CD4-positive, alpha-beta T cell (primary cell): ENCODE data around the gene CPNE4. TPM values are rescaled to one million over a fixed set of nuclear protein-coding genes. Genes with fewer than 3 reads are reported as not detected.

Experiments
- ATAC-seq: fragments of 200-7000 bp; cut with Tn5 transposase; one replicate; pipeline ENCODE4 v1.10.0; 2022; ENCODE audit warnings: mild to moderate bottlenecking; ENCODE audit not compliant: poor library complexity
- CTCF ChIA-PET: fragments of 350-600 bp; sonication (Branson Sonifier 250); formaldehyde crosslinking; loops from one replicate; lab custom pipeline; 2021; ENCODE audit warnings: antibody characterized with exemption, inconsistent platforms; lab: Charles Lee
- POLR2A ChIA-PET: fragments of 350-600 bp; sonication (Branson Sonifier 250); formaldehyde crosslinking; loops from one replicate; lab custom pipeline; 2021; ENCODE audit warnings: antibody characterized with exemption, inconsistent platforms; lab: Charles Lee
- DNase-seq, 14 experiments: peaks; one replicate each; pipeline ENCODE4 v3.0.0-alpha.2; 2013 to 2020; ENCODE audit warnings: mixed read lengths in 2 of 14
- H3K27ac ChIP-seq, 2 donors: one replicate each; pipeline versions ENCODE4 v1.5.1 to v1.7.0; 2013; ENCODE audit warnings: low read length in 2 of 2, low read depth in 1 of 2, mild to moderate bottlenecking in 1 of 2
- H3K27me3 ChIP-seq, 2 experiments: 1 replicate in 1 of 2; 2 replicates in 1 of 2; pipeline versions ENCODE4 v1.6.1 to v1.7.0; 2013; ENCODE audit warnings: low read length in 2 of 2, control low read depth in 1 of 2, mild to moderate bottlenecking in 1 of 2, moderate library complexity in 1 of 2; ENCODE audit not compliant: insufficient read depth in 2 of 2, control insufficient read depth in 1 of 2
- H3K36me3 ChIP-seq: one replicate; pipeline ENCODE4 v1.6.1; 2013; ENCODE audit warnings: low read length, control low read depth; ENCODE audit not compliant: insufficient read depth
- H3K4me1 ChIP-seq: one replicate; pipeline ENCODE4 v1.6.1; 2013; ENCODE audit warnings: low read length, control low read depth; ENCODE audit not compliant: insufficient read depth
- H3K4me3 ChIP-seq: one replicate; pipeline ENCODE4 v1.5.1; 2013; ENCODE audit warnings: mild to moderate bottlenecking, low read length, moderate library complexity
- H3K9me3 ChIP-seq, 2 experiments: 1 replicate in 1 of 2; 2 replicates in 1 of 2; pipeline versions ENCODE4 v1.6.1 to v1.7.0; 2013; ENCODE audit warnings: low read length in 2 of 2, mild to moderate bottlenecking in 2 of 2, control low read depth in 1 of 2, moderate library complexity in 1 of 2; ENCODE audit not compliant: control insufficient read depth in 1 of 2, insufficient read depth in 1 of 2
- H3K27ac Mint-ChIP-seq: one replicate; pipeline ENCODE4 v1.8.0; 2020; ENCODE audit warnings: mixed read lengths
- H3K27me3 Mint-ChIP-seq: one replicate; pipeline ENCODE4 v1.8.0; 2021; ENCODE audit warnings: mixed read lengths
- H3K36me3 Mint-ChIP-seq: one replicate; pipeline ENCODE4 v1.8.0; 2021; ENCODE audit warnings: low read depth, mixed read lengths
- H3K4me1 Mint-ChIP-seq: one replicate; pipeline ENCODE4 v1.8.0; 2021; ENCODE audit warnings: low read depth, mixed read lengths
- H3K4me3 Mint-ChIP-seq: one replicate; pipeline ENCODE4 v1.8.0; 2020; ENCODE audit warnings: mild to moderate bottlenecking, mixed read lengths
- H3K9me3 Mint-ChIP-seq: one replicate; pipeline ENCODE4 v1.8.0; 2020; ENCODE audit warnings: mixed read lengths
- CTCF ChIP-seq: fragments of 200-600 bp; IDR thresholded peaks from one replicate; pipeline ENCODE4 v1.8.0; 2022; ENCODE audit warnings: antibody characterized with exemption, mild to moderate bottlenecking
- intact Hi-C, 2 experiments: fragments of 100-400 bp; cut with DNase I in 1 of 2; cut with micrococcal nuclease in 1 of 2; formaldehyde crosslinking; loops; one replicate each; pipeline versions ENCODE4 v1.15.1 to v1.9.0; 2023 to 2025; cut with DNase I, micrococcal nuclease
- total RNA-seq, 174 experiments: library from RNA in 2 of 174; stranded (reverse) in 2 of 174; gene quantifications; one replicate each; pipeline ENCODE4 v1.2.3 and lab custom pipeline; 2021 to 2026

The CPNE4 gene
- total RNA-seq, 2 experiments from 2014 or later: not detected

- no peak overlapping the region for H3K4me3 ChIP-seq
- Mint-ChIP-seq H3K27ac (no peak overlapping the region), H3K36me3 (no peaks in the 10 kb centered on the region), H3K4me1 (no peaks in the 10 kb centered on the region), H3K27me3 (peaks cover 55% of the 10 kb centered on the region), H3K9me3 (no peaks in the 10 kb centered on the region), H3K4me3 (no peak overlapping the region)
- ATAC-seq: no peak
- intact Hi-C loops: no loop called here
- no peaks in the 10 kb centered on the region for H3K36me3 ChIP-seq
- no peaks in the 10 kb centered on the region for H3K27me3 ChIP-seq
- no peak overlapping the region for H3K27ac ChIP-seq
- H3K9me3 ChIP-seq: no peaks in the 10 kb centered on the region
- TF ChIP-seq CTCF: no peak
- no peak for DNase-seq
- H3K4me1 ChIP-seq: no peaks in the 10 kb centered on the region
- CTCF ChIA-PET: no interaction called here
- POLR2A ChIA-PET: no interaction called here
Observed at GRCh38 chr3:131541288-131541687, 493.5 kb downstream of the CPNE4 start.

GRCh38 chr3:131540821-131541220 lies 494.0 kb downstream of the CPNE4 start:
- H3K27ac Mint-ChIP-seq: no peak overlapping the region
- H3K27me3 Mint-ChIP-seq: peaks cover 54% of the 10 kb centered on the region
- no peak overlapping the region for H3K27ac ChIP-seq
- H3K36me3 ChIP-seq: no peaks in the 10 kb centered on the region
- no peaks in the 10 kb centered on the region for H3K4me1 Mint-ChIP-seq
- no peak for ATAC-seq
- H3K4me1 ChIP-seq: no peaks in the 10 kb centered on the region
- intact Hi-C loops: no loop called here
- H3K36me3 Mint-ChIP-seq: no peaks in the 10 kb centered on the region
- no peak overlapping the region for H3K4me3 Mint-ChIP-seq
- POLR2A ChIA-PET: no interaction called here
- CTCF ChIA-PET: no interaction called here
- TF ChIP-seq CTCF: no peak
- H3K27me3 ChIP-seq: no peaks in the 10 kb centered on the region
- H3K4me3 ChIP-seq: no peak overlapping the region
- no peak for DNase-seq
- no peaks in the 10 kb centered on the region for H3K9me3 Mint-ChIP-seq
- H3K9me3 ChIP-seq: no peaks in the 10 kb centered on the region

GRCh38 chr3:131540143-131540542 lies 494.7 kb downstream of the CPNE4 start:
- intact Hi-C loops: no loop called here
- ChIA-PET CTCF (no interaction called here), POLR2A (no interaction called here)
- no peaks in the 10 kb centered on the region for H3K36me3 Mint-ChIP-seq
- DNase-seq (no peak), ATAC-seq (no peak)
- no peaks in the 10 kb centered on the region for H3K27me3 ChIP-seq
- no peaks in the 10 kb centered on the region for H3K4me1 ChIP-seq
- no peaks in the 10 kb centered on the region for H3K36me3 ChIP-seq
- H3K4me1 Mint-ChIP-seq: no peaks in the 10 kb centered on the region
- no peak overlapping the region for H3K27ac ChIP-seq
- H3K27ac Mint-ChIP-seq: no peak overlapping the region
- no peak overlapping the region for H3K4me3 Mint-ChIP-seq
- no peak overlapping the region for H3K4me3 ChIP-seq
- H3K9me3 ChIP-seq: no peaks in the 10 kb centered on the region
- no peak for TF ChIP-seq CTCF
- H3K9me3 Mint-ChIP-seq: no peaks in the 10 kb centered on the region
- H3K27me3 Mint-ChIP-seq: peaks cover 57% of the 10 kb centered on the region
